ENCODE measurements around the gene HEG1.
"Not testable (repeated sequence)": the region's sequence is repeated elsewhere in the genome, so short reads cannot be mapped to it uniquely, and the experiment has no call there.

HEG1 gene

DNA sequence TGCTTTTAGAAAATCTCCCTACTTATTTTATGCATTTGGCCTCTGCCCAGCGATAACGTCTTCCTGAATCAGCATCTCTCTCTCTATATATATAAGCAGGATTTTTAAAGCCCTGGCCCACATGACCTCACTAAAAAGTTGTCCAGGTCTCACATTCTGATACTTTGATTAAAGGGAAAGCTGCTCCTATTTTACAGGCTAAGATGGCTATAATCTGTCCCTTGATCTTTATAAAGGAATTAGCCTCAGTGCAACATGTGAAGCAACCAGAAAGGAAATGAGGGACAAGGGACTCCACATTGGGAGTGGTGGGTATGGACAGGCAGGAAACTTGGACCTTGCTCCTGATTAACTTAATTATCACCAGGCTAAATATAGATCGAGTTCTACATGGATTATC, 95.7 kb downstream of the HEG1 start:
- POLR2A ChIA-PET, result no interaction called here
- CTCF ChIA-PET, result interaction anchor here (1.8 to 2.7 kb wide), 3 partner anchors 33 to 199 kb away, joined by 7 read pairs; no protein-coding TSS in a partner anchor
- H3K4me3 ChIP-seq (ENCODE audit: low read depth, low read length), result no peak overlapping the region

DNA sequence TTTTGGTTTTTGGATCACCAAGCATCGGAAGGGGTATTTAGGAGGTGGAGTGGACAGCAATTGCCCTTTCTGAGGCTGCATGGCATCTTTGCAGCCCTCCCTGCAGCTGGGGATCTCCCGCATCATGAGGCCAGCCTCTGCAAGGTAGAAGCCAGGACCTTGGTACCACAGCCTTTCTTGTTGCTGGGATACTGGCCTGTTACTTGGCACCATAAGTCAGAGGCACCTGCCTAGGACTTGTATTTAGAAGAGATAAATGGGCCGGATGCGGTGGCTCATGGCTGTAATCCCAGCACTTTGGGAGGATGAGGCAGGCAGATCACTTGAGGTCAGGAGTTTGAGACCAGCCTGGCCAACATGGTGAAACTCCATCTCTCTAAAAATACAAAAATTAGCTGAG, 97.8 kb downstream of the HEG1 start:
- ChIA-PET POLR2A (interaction anchor here (0.6 kb wide), 1 partner anchor 624 kb away, joined by 3 read pairs; no protein-coding TSS in a partner anchor), CTCF (interaction anchor here (2.0 kb wide), 1 partner anchor 197 kb away, joined by 7 read pairs; no protein-coding TSS in a partner anchor)
- not testable (repeated sequence) for H3K4me3 ChIP-seq (ENCODE audit: low read depth, low read length); DNase-seq (ENCODE audit: low read depth, low spot score)

More for the DNA sequence above, 95.7 kb downstream of the HEG1 start:
- TF ChIP-seq, protein P1, sequence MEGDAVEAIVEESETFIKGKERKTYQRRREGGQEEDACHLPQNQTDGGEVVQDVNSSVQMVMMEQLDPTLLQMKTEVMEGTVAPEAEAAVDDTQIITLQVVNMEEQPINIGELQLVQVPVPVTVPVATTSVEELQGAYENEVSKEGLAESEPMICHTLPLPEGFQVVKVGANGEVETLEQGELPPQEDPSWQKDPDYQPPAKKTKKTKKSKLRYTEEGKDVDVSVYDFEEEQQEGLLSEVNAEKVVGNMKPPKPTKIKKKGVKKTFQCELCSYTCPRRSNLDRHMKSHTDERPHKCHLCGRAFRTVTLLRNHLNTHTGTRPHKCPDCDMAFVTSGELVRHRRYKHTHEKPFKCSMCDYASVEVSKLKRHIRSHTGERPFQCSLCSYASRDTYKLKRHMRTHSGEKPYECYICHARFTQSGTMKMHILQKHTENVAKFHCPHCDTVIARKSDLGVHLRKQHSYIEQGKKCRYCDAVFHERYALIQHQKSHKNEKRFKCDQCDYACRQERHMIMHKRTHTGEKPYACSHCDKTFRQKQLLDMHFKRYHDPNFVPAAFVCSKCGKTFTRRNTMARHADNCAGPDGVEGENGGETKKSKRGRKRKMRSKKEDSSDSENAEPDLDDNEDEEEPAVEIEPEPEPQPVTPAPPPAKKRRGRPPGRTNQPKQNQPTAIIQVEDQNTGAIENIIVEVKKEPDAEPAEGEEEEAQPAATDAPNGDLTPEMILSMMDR (IDR thresholded peaks at IDR 0.05; ENCODE audit: insufficient read depth, low read length, missing control alignments), result no peak
- no peak for DNase-seq (ENCODE audit: low read depth, low spot score)

DNA sequence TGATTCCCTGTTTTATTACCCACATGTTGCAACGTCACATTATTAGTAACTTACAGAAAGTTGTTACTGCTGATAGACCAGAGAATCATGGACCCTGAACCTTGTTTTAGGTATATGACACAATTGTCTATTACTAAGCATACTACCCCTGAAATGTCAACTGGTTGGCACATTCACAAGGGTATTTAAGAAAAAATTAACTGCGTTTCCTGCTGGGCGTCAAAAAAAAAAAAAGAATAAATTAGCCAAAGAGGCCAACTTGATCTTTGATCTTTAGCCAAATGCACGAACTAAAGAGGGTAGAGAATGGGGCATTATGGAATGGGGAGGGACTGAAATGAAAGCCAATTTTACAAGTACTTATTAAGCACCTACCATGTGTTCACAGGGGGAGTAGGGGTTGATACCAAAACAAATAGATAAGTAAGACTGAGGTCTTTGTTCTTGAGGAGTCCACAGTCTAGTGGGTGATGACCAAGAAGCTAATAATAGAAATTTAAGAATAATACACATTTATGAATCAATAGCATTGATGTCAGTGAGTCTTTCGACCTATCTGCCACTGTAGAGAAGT, 103.4 kb downstream of the HEG1 start:
- CTCF ChIA-PET, result interaction anchor here (1.1 to 1.3 kb wide), 2 partner anchors 9 to 191 kb away, joined by 4 to 5 read pairs; no protein-coding TSS in a partner anchor
- no peak overlapping the region for H3K4me3 ChIP-seq (ENCODE audit: low read depth, low read length)
- POLR2A ChIA-PET, result interaction anchor here (0.7 kb wide), 1 partner anchor 11 kb away, joined by 4 read pairs; no protein-coding TSS in a partner anchor
- DNase-seq (ENCODE audit: low read depth, low spot score), result no peak
- TF ChIP-seq, protein P1 (IDR thresholded peaks at IDR 0.05; ENCODE audit: insufficient read depth, low read length, missing control alignments), result no peak

DNA sequence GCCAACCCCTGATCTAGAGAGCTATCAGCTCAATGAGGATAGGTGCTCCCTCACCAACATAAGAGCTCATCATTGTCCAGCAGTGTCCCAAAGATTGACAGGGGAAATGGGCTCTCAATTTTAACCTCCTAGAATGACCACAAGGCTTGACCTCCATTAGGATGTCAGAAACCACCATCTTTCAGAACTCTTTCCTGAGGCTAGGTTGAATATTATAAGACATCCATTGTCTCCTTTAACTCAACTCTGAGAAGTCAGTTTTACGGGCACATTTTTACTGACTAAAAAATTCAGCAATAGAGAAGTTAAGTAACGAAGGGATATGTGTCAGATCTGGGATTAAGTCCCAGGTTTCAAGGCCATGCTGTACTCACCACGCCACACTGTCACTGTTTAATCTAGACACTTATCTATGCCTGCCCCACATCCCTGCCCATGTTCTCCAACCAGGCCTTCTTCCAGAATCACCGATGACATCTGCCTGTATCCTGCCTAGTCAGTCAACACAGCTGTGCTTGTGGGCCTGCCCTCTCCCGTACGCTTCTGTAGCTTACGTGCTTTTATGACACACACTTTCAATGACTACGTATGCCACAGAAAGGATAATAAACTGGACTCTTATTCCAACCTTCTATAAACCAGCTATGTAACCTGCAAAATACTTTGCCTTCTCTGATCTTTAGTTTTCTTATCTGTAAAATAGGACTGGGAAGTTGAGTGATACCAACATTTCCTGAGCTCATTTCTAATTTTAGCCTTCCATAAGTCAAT, 104.1 kb downstream of the HEG1 start:
- CTCF ChIA-PET, result interaction anchor here (0.8 to 1.3 kb wide), 4 partner anchors 9 to 635 kb away, joined by 3 to 5 read pairs (median 4); no protein-coding TSS in a partner anchor
- POLR2A ChIA-PET, result interaction anchor here (0.6 to 0.7 kb wide), 2 partner anchors 11 to 407 kb away, joined by 3 to 4 read pairs; no protein-coding TSS in a partner anchor
- DNase-seq (ENCODE audit: low read depth, low spot score), result no peak
- TF ChIP-seq, protein P1 (IDR thresholded peaks at IDR 0.05; ENCODE audit: insufficient read depth, low read length, missing control alignments), result no peak
- H3K4me3 ChIP-seq (ENCODE audit: low read depth, low read length), result no peak overlapping the region

DNA sequence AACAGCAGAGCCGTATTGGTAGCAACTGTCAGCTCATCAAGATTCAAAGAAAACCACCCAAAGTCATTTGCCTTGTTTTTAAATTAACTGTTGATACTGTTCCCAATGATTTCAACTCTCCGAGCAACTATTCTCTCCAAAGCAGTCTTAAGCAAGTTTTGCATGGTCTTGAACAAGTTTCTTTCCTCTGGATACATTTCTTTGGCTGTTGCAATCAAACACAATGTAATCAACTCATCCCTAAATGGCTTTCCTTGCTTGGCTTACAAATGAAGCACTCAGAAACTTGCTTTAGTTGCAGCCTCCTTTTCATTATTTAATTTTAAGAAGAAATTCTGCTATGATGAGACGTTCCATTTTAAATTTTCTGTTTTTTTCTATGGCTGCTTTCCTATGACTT, 105.8 kb downstream of the HEG1 start:
- DNase-seq (ENCODE audit: low read depth, low spot score), result no peak
- ChIA-PET CTCF (no interaction called here), POLR2A (no interaction called here)
- H3K4me3 ChIP-seq (ENCODE audit: low read depth, low read length), result no peak overlapping the region
- TF ChIP-seq, protein P1 (IDR thresholded peaks at IDR 0.05; ENCODE audit: insufficient read depth, low read length, missing control alignments), result no peak

DNA sequence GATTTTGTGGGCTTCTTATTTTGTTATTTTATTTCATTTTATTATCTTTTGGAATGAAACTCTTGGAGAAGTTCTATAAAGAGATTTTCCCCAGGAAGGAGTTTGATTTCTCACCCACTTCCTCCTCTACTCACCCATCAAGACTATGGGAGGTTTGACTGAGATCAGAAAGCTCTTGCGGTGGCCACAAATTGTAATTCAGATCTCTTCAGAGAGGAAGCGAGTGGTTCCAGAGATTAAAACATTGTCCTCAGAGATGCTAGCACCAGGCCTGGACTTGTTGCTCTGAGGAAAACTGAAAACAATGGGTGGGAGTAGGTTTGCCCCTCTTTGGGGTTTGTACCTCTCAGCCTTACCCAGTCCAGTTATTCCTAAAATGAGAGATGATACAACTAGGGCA, 113.2 kb downstream of the HEG1 start:
- ChIA-PET CTCF (interaction anchor here (1.2 to 2.0 kb wide), 4 partner anchors 14 to 643 kb away, joined by 3 to 7 read pairs (median 4); no protein-coding TSS in a partner anchor), POLR2A (no interaction called here)
- H3K4me3 ChIP-seq (ENCODE audit: low read depth, low read length), result no peak overlapping the region
- TF ChIP-seq, protein P1 (IDR thresholded peaks at IDR 0.05; ENCODE audit: insufficient read depth, low read length, missing control alignments), result no peak
- DNase-seq (ENCODE audit: low read depth, low spot score), result no peak

Measured in AG04449 (cell line).